Fibroblast of skin of left quadriceps (primary cell): ENCODE measurements around the gene RHOBTB1.
"Not testable (repeated sequence)": the region's sequence is repeated elsewhere in the genome, so short reads cannot be mapped to it uniquely, and the experiment has no call there.

Experiments used
- DNase-seq, 2 experiments: peaks; one replicate each; pipeline ENCODE4 v3.0.0-alpha.2; 2013; ENCODE audit warnings: low read depth in 2 of 2

RHOBTB1 gene

DNA sequence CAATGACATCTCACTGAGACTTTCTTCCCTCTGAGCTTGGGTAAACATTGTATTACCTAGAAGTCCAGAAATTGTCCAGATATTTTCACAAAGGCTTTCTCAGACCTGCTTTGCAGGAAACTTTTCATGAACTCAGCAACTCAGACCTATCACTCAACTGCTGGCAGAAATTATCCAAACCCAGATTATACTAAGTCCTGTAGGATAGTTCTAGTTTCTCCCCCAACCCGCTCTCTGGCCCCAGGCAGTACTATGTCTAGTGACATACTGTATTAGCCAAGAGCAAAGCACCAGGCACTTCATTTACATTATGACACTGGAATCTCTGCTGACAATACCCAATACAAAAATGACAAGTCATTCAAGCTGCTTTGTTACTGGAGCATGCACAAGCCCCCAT lies 75.0 kb downstream of the RHOBTB1 start:
- no peak for DNase-seq

DNA sequence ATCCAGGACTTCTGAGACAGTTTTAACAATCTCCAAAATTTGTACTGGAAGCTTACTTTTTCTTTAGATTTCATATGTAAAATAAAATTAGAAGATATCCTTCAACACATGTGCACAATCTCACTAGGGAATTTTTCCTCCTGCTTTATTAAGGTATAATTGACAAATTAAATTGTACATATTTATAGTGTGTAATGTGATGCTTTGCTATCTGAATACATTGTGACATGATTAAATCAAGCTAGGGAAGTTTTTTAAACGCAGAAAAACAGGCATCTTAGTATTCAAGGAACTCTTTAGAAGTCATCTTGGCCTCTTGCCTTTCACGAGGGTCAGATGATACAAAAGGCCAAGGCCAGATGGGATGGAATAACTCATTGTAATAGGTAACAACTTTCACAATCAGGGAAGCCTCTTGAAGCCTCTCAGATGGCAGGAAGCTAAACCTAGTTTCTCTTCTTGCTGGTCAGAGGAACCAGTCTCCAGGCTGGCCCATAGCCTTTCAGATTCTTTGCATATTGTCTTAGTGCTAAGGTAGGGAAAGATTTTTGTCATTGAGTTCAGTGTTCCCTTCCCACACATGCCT lies 78.7 kb downstream of the RHOBTB1 start:
- DNase-seq: no peak

DNA sequence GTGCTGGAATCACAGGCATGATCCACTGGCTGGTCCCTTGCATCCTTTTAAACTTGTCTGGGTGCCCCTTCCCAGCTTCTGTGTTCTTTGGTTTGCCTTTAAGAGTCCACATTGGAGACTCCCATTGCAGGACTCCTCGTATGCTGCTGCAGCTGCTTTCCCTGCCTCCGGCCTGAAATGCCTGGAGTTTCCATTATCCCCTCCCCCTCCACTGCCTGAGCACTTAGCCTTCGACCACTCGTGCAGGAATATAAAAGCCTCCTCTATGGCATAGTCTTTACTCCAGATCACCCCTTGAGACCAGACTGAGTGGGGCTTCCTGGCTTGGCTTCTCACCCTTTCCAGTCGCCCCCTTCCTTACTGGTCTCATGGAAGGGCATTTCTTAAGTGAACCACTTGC lies 80.2 kb downstream of the RHOBTB1 start:
- no peak for DNase-seq

DNA sequence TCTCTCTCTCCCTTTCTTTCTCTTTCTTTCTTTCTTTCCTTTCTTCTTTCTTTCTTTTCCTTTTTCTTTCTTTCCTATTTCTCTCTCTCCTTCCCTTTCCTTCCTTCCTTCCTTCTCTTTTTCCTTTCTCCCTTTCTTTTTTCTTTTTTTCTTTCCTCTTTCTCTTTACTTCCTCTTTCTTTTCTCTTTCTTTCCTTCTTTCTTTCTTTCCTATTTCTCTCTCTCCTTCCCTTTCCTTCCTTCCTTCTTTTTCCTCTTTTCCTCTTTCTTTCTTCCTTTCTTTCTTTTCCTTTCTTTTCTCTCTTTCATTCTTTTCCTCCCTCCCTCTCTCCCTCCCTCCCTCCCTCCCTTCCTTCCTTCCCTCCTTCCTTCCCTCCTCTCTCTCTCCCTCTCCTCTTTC lies 81.5 kb downstream of the RHOBTB1 start:
- no peak for DNase-seq

DNA sequence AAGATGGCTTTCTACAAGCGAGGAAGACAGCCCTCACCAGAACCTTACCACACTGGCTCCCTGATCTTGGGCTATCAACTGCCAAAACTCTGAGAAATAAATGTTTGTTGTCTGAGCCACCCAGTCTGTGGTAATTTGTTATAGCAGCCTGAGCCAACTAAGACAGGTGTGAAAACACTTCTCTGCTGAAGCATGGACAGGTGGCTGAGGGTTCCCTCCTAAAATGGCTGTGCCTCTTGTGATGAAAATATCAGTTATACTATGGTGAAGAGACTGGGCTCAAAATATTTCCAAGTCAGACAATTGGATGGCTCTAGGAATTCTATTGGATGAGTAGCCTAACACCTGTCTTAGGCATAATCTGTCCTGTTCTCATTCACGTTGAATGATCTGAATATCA lies 87.6 kb downstream of the RHOBTB1 start:
- no peak for DNase-seq

DNA sequence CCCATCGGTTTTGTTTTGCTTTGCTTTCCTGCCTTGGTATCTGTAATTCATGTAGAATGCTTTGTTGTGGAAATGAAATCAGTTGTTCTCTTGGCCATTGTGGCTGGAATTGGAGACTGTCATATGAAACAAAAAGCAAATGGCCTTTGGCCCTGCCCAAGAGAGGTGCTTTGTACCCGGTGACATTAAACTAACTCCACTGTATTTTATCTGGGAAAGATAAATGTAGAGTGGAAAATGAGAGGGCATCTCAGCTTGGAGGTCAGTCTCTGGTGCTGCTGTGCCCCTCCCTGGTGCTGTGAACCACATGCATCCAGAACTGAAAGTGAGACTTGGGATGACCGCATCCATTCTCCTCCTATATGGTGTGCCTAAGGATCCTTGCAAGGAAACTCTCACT lies 90.3 kb downstream of the RHOBTB1 start:
- DNase-seq: no peak

DNA sequence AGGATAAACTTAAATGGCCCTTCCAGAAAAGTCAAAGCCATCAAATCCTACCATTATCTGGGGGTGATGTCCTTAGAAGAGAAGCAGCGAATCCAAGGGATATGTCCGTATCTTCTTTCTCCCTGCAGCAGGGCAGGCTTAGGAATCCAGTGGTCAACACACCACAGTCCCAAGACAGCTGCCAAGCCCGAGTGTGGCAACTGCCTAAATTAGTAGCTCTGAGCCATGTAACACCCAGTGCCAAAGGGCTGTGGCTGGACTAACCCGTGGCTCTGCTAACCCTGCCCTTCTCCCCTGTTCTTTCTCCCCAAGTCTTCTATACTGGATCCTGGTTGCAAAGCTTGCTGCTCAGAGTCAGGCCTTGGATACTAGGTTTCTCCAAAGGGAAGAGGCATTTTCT lies 90.9 kb downstream of the RHOBTB1 start:
- no peak for DNase-seq

DNA sequence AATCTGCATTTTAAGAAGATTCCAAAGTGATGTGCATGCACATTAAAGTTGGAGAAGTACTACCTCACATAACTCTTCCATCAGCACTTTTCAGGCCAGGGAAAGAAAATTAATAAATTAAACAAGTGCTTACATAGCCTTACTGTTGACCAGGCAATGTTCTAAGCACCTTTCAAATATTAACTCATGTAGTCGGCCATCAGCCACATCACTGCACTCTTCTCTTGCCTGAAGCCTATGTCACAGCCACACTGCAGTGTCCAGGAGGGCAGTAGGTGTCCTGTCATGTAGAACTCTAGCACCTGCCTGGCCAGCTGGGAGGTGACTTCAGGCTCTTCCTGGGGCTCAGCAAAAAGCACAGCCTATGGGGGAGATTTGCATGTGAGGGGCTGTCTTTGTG lies 94.2 kb downstream of the RHOBTB1 start:
- DNase-seq: no peak

DNA sequence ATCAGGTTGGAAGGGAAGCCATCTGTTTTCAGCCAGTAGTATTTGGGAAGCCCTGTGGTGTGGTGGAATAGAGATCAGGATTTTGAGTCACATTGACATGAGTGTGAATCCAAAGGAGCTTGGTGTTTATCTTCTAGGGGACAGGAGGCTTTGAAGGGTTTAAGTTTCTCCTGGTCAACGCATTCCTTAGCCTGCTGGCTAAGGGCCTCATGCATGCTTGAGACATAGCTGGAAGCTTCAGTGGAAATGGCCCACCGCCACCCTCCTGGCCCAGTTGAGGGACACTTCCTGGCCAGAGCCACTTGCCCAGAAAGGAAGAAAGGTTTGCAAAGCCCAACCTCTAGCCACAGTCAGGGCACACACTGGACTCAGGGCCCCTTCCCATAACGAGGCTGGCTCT lies 94.8 kb downstream of the RHOBTB1 start:
- no peak for DNase-seq

DNA sequence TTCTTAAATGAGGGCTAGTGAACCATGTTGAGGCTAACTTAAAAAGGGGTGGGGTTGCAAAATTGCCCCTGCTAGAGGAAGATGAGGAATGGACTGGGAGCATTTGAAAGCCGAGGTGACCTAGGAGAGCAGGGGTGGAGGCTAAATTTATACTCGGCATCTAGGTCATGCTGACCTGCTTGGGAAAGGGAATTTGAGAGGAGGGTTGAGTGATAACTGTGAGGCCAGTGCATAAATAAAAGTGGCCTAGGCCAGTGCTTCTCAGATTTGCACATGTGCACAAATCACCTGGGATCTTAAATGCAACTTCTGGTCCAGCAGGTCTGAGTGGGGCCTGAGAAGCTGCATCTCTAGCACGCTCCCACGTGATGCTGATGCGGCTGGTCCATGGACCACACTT lies 95.3 kb downstream of the RHOBTB1 start:
- DNase-seq: no peak

DNA sequence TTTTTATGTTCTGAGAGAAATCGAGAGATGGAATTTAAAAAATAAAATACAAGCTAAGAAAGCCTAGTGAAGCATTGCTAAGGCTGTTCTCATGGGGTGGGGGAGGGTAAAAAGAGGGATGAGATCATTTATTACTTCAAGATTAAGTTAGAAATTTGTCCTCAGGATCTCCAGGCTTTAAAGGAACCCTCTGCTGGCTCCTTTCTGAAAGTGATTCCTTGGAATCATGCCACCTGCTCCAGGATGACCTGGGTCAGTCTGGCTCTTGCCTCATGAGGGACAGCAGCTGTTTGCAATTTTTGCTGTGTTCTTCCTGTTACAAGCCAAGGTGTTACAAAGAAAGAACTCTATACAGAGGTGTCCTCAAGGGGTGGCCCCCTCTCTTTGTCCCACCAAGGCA lies 95.9 kb downstream of the RHOBTB1 start:
- peak; percentile 15 to 16 for DNase-seq

DNA sequence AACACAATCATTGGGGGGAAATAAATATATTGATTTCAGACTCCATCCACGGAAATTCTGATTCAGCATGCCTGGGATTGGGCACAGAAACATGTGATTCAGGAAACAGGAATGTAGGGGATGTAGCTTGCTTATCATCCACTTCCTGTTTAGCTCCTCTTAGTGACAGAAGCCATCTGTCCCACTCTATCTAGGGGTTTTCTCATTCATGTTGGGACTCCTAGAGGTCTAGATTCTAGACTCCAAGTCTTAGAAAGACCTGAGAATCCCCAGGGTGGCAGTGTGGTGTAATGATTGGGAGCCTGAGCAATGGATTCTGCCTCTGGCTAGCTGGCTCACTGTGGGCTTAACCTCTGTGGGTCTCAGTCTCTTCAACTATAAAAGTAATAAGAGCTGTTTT lies 97.8 kb downstream of the RHOBTB1 start:
- DNase-seq: peak; percentile 12

DNA sequence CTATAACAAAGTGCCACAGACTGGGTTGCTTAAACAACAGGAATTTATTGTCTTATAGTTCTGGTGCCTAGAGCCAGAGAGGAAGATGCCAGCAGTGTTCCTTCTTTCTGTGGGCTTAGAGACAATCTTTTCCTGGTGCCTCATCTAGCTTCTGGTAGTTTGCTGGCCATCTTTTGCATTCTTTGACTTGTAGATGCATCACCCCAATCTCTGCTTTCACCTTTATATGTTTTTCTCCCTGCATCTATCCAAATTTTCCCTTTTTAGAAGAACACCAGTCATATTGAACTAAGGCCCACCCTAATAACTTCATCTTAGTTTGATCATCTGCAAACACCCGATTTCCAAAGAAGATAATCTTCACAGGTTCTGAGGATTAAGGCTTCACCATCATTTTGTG lies 98.9 kb downstream of the RHOBTB1 start:
- DNase-seq: no peak

DNA sequence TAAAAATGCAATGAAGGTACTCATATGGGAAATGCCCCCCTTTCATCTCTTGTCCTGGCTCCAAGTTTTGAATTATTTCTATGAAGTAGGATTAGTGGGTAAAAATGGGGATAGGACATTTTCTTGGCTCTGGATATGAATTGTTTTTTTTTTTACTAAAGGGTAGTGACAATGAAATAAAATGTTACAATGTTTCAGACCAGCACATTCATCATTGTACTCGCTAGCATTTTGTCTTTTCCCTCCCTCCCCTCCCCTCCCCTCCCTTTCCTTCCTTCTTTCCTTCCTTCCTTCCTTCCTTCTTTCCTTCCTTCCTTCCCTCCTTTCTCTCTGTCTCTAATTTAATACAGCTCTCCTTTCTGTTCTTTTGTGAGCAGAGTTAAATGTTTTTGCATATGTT lies 101.3 kb downstream of the RHOBTB1 start:
- DNase-seq: no peak

DNA sequence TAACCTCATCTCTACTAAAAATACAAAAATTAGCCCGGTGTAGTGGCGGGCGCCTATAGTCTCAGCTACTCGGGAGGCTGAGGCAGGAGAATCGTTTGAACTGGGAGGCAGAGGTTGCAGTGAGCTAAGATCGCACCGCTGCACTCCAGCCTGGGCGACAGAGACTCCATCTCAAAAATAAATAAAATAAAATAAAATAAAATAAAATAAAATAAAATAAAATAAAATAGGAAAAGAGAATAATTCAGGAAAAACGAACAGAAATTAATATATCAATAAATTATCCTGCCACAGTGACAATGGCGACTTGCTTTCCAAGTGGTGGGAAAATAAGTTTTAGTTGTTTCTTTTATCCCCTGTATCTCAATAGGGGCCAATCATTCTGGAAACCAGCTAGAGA lies 102.8 kb downstream of the RHOBTB1 start:
- not testable (repeated sequence) for DNase-seq

DNA sequence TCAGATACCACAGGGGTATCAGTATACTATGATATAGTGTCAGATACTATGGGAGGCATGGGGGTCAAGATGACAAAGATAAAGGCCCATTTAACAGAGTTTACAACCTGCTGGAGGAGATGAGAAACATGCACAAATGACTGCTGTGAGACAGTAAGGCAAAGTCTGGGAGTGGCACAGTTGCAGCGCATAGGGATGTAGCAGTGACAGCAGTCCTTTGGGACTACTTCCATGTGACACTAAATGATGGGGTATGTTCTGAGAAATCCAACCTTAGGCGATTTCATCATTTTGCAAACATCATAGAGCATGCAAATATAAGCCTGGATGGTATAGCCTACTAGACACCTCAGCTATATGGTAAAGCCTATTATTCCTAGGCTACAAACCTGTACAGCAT lies 108.9 kb downstream of the RHOBTB1 start:
- DNase-seq: no peak

DNA sequence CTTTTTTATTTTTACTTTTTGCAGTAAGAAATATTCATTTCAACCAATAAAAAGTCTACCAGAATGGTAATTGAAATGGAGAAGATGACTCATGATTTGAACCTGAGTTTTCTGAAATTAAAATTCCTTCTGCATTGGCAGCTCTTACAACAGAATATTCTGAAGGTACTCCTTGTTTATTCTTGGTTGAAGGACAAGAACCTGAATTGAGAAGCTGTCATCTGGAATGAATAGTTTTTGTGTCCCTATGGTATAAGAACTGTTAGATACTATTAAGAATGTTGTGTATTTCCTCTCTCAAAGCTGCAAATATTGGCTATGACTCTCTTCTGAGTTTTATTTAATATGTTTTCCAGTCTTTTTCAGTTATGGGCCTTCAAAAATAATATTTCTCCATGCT lies 109.6 kb downstream of the RHOBTB1 start:
- no peak for DNase-seq

DNA sequence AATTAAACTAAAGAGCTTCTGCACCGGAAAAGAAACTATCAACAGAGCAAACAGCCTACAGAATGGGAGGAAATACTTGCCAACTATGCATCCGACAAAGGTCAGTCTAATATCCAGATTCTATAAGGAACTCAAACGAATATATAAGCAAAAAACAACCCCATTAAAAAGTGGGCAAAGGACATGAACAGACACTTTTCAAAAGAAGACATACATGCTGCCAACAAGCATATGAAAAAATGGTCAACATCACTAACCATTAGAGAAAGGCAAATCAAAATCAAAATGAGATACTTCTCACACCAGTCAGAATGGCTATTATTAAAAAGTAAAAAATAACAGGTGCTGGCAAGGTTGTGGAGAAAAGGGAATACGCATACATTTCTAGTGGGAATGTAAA lies 111.8 kb downstream of the RHOBTB1 start:
- DNase-seq: not testable (repeated sequence)

DNA sequence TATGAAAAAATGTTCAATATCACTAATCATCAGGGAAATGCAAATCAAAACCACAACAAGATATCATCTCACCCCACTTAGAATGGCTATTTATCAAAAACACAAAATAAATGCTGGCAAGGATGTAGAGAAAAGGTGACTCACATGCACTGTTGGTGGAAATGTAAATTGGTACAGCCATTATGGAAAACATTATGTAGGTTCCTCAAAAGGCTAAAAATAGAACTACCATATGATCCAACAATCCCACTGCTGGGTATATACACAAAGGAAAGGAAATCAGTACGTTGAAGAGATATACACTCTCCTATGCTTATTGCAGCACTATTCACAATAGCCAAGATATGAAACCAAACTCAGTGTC lies 115.5 kb downstream of the RHOBTB1 start:
- DNase-seq: no peak

DNA sequence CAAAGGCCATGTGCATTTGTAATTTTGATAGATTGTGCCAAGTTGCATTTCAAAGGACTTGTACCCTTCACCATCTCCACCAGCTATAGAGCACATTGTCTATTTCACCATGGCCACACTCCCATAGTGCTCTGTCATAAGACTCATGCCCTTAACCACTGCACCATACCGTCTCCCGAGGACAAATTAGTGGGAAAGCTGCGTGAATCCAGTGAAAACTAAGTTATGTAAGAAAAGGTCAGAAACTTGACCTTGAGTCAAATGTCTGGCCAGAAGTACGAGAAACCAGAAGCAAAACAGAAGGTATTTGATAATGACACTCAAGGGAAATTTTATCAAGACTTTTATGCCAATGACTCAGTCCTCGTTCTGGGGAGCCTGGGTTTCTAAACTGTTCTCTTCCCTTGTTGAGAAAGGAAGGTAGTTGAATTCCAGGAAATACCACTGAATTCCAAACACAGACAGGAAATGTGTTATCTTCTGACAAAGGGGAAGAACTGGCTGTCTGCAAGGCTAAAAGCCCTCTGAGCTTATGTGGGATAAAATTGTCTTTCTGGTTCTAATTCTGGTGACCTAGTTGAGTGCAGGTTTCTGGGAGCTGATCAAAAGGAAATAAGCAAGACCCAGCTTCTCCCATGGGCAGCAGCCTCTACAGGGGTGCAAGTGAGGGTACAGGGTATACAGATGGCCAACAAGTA lies 116.0 kb downstream of the RHOBTB1 start:
- DNase-seq: peak; percentile 75 to 80

DNA sequence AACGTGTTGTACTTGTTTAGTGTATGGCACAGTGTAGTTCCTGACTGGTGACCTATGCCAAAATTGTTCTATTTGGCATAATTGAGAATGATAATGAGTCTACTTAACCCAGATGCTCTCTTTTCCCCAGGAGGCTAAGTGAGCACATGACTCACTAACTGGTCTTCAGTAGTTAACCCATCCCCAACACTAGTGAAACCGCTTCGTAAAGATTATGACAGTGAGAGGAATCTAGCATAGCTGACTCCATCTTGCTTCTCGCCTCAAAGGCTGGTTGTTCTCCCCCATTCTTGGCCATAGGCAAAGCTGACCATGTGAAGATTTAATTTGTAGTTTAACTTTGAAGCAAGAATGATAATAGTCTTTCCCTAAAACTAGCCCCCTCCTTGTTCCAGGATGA lies 118.5 kb downstream of the RHOBTB1 start:
- no peak for DNase-seq

DNA sequence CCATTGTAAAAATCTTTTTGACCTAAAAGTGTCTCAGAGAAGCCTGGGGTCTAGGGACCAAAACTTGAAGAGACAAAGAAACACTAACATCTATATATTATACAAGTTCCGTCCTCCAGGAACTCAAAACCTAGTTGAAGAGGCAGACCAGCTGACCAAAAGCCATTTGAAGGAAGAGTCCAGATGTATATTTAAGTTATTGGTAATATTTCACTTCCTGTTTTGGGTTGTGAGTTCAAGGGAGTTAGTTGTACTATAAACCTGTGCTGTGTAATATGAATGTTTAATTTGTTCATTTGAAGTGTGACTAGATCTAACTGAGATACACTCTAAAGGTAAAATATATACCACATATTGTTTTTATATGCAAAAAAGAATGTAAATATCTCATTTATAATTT lies 120.7 kb downstream of the RHOBTB1 start:
- no peak for DNase-seq

DNA sequence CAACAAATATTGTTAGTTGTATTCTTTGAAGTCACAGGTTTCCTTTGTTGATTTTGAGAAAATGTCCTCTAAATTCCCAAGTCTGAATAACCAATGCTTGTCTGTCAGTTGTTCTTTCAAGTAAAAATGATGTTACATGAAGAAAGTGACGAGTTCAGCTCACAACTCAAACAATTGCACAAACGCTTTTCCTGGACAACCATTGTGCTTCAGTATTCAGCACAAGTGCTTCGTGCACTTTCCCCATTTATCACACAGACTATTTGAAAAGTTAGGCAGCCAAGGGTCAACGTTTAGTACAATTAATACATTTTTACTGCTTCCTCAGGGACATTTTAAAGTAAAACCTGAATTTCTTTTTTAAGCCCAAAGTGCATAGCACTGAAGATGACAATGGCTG lies 121.2 kb downstream of the RHOBTB1 start:
- DNase-seq: no peak

DNA sequence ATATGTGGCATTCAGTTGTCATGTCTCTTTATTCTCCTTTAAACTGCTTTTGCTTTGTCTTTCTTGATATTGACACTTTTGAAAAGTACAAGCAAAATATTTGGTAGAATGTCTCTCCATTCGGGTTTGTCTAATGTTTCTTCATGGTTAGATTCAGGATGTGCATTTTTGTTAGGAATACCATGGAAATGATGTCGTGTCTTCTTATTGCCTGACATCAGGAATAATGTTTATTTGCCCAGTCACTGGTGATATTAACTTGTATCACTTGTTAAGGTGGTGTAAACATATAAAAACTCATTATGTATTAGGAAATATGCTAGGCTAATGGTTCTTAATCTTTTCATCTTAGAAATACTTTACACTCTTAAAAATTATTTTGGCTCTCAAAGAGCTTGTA lies 122.3 kb downstream of the RHOBTB1 start:
- no peak for DNase-seq
